ENCODE data around the gene SWAP70. TPM values are rescaled to one million over a fixed set of nuclear protein-coding genes. Genes with fewer than 3 reads are reported as not detected.
"Not testable (repeated sequence)": the region's sequence is repeated elsewhere in the genome, so short reads cannot be mapped to it uniquely, and the experiment has no call there.

Gene SWAP70
- total RNA-seq (2014; rRNA removed; shearing (Covaris generic); ENCODE audit: low replicate concordance), result 12.0 and 22.1 TPM in 2 replicates

DNA sequence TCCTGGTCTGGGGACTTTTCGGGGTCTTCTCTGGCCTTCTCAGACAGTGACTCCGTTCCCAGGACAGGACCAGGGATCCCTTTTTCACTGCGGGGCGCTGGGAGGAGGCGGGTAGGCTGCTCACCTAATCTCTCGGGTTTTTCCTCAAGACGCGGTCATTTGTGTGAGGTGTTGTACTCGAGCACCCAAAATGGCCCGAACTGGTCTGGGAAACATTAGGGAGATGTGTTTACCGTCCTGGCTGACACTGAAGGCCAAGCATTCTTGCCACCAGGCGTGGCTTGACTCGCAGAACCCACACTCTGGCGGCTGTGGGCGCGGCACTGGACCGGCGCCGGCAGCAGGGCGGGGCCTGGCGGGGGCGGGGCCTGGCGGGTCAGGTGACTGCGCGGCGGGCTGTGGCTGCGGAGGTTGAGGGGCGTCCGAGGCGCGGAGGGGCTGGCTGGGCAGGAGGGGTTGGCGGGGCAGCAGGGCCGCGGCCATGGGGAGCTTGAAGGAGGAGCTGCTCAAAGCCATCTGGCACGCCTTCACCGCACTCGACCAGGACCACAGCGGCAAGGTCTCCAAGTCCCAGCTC, at the start of gene SWAP70:
Gene SWAP70, plus strand, starts transcription at position 379 of the 577 bp plus-strand sequence. Its CDS starts 103 bp downstream, at position 482.
- DNase-seq (ENCODE audit: low read depth), result peak; percentile 57
- in situ Hi-C loops (cut with HindIII; ENCODE audit: low pct_unique_long_range_greater_than_20kb, low sequenced_read_pairs), result no loop called here

DNA sequence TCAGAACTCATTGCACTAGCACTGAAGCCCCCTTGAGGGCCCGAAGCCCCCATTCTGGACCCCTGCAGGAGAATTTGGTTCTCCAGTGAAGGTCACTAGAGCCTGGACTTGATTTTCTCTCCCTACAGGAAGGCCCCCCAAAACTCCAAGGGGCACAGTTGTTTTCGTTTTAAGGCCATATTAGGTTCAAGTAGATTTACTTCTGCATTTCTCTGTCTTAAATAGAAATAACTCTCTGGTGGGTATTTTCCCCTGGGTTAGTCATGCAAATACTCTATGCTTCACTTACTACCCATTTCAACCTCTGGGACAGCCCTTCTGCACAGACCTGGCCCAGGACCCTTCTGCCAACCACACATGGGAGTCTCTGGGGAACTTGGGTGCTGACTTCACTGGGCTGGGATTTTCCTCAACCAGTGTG, 48.8 kb upstream of the SWAP70 start:
- in situ Hi-C loops (cut with HindIII; ENCODE audit: low pct_unique_long_range_greater_than_20kb, low sequenced_read_pairs), result no loop called here
- DNase-seq (ENCODE audit: low read depth), result no peak

DNA sequence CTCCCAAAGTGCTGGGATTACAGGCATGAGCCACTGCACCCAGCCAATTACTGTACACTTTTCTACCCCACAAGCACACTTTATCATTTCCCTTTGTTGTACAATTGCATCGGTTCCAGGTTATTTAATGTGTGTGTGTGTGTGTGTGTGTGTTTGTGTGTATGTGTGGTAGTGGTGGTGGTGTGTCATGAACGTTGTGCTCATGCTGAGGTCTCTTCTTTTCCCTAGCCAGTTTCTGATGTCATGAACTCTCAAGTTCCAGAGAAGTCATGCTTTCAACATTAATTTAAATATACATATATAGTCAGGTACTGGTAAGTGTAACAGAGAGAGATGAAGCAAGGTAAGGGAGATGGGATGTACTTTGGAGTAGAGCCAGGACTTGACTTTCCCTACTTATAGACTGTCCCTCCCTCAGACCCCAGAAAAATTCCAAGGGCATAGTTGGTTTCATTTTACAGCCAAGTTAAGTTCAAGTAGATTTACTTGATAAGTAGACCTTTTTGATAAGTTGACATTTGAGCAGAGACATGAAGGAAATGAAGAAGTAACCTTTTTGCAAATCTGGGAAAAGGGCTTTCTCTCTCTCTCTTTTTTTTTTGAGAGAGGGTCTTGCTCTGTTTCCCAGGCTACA, 47.7 kb upstream of the SWAP70 start:
- no peak for DNase-seq (ENCODE audit: low read depth)
- in situ Hi-C loops (cut with HindIII; ENCODE audit: low pct_unique_long_range_greater_than_20kb, low sequenced_read_pairs), result no loop called here

DNA sequence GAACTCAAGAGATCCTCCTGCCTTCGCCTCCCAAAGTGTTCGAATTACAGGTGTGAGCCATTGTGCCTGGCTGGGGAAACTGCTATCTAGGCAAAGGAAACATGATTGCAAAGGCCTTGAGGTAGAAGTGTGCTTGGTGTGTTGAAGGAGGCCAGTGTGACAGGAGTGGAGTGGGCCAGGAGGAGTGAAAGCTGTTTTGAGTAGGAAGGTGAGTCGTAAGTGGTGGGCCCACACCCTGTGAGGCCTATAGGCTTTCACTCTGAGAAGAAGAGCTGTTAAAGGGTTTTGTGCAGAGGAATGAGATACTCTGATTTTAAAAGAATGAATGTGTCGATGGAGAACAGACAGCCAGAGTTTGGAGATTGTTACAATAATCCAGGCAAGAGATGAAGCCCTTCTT, 47.0 kb upstream of the SWAP70 start:
- DNase-seq (ENCODE audit: low read depth), result no peak
- in situ Hi-C loops (cut with HindIII; ENCODE audit: low pct_unique_long_range_greater_than_20kb, low sequenced_read_pairs), result no loop called here

DNA sequence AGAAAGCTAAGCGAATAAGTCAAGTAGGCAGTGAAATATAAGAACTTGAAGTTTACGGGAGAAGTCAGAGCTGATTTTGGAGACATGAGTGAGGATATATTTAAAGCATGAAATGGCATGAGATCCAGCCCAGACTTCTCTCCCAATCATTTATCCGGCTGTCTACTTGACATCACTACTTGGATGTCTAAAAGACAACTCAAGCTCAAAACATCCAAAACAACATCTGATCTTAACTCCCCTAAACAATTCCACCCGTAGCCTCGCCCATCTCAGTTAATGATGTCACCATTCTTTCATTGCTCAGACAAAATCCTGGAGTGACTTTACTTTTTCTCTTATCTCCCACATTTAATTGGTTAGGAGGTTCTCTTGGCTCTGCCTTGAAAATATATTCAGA, 45.9 kb upstream of the SWAP70 start:
- no peak for DNase-seq (ENCODE audit: low read depth)
- in situ Hi-C loops (cut with HindIII; ENCODE audit: low pct_unique_long_range_greater_than_20kb, low sequenced_read_pairs), result no loop called here

DNA sequence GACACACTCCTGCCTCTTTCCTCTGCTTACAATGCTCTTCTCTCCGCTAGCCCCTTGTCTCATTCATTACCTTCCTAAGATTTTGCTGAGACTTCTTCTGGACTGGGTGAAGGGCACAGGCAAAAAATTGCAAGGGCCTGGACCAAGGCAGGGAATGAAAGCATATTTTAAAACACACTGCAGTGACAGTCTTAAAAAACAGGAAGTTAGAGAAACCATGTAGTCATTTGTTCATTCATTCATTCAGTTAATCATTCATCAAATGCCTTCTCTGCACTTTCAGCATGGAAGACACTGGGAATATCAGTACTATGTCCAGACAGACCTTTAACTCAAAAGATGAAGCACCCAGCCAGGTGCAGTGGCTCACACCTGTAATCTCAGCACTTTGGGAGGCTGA, 44.9 kb upstream of the SWAP70 start:
- DNase-seq (ENCODE audit: low read depth), result no peak
- in situ Hi-C loops (cut with HindIII; ENCODE audit: low pct_unique_long_range_greater_than_20kb, low sequenced_read_pairs), result no loop called here

DNA sequence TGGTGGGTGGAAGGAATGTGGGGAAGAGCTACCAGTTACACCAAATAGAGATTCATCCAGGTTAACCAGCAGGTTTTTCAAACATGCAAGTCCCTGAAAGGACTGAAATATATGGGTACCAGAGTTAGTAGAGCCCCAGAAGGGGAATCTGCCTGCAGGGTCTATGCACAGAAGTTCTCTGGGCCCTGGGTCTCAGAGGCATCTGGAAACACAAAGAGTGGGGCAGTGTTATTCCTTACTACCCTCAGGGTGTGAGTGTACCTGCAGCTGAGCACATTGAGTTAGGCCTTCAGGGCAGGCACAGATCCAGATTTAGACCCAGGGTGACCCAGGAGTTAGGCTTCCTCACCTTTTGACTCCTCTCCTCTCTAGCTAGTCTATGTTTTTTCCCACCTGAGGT, 43.9 kb upstream of the SWAP70 start:
- in situ Hi-C loops (cut with HindIII; ENCODE audit: low pct_unique_long_range_greater_than_20kb, low sequenced_read_pairs), result no loop called here
- DNase-seq (ENCODE audit: low read depth), result no peak

DNA sequence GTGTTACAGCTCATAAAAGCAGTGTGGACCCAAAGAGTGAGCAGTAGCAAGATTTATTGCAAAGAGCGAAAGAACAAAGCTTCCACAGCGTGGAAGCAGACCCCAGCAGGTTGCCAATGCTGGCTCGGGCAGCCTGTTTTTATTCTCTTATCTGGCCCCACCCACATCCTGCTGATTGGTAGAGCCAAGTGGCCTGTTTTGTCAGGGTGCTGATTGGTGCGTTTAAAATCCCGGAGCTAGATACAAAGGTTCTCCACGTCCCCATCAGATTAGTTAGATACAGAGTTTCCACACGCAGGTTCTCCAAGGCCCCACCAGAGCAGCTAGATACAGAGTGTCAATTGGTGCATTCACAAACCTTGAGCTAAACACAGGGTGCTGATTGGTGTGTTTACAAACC, 41.5 kb upstream of the SWAP70 start:
- in situ Hi-C loops (cut with HindIII; ENCODE audit: low pct_unique_long_range_greater_than_20kb, low sequenced_read_pairs); DNase-seq (ENCODE audit: low read depth): not testable (repeated sequence)

DNA sequence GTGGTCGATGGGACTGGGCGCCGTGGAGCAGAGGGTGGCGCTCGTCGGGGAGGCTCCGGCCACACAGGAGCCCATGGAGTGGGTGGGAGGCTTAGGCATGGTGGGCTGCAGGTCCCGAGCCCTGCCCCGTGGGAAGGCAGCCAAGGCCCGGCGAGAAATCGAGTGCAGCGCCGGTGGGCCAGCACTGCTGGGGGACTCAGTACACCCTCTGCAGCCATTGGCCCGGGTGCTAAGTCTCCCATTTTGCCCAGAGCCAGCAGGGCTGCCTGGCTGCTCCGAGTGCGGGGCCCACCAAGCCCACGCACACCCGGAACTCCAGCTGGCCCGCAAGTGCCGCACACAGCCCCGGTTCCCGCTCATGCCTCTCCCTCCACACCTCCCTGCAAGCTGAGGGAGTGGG, 40.8 kb upstream of the SWAP70 start:
- DNase-seq (ENCODE audit: low read depth); in situ Hi-C loops (cut with HindIII; ENCODE audit: low pct_unique_long_range_greater_than_20kb, low sequenced_read_pairs): not testable (repeated sequence)

DNA sequence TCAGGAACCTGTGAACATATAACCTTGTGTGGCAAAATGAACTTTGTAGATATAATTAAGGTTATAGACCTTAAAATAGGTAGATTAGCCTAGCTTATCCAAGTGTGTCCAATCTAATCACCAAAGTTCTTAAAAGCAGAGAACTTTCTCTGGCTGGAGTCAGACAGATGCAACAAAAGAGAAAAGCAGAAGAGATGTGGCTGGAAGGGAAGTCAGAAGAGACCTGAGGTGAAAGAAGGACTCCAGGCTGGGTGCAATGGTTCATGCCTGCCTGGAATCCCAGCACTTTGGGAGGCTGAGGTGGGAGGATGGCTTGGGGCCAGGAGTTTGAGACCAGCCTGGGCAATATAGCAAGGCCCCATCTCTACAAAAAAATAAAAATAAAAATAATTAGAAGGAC, 39.4 kb upstream of the SWAP70 start:
- DNase-seq (ENCODE audit: low read depth), result no peak
- in situ Hi-C loops (cut with HindIII; ENCODE audit: low pct_unique_long_range_greater_than_20kb, low sequenced_read_pairs), result no loop called here

DNA sequence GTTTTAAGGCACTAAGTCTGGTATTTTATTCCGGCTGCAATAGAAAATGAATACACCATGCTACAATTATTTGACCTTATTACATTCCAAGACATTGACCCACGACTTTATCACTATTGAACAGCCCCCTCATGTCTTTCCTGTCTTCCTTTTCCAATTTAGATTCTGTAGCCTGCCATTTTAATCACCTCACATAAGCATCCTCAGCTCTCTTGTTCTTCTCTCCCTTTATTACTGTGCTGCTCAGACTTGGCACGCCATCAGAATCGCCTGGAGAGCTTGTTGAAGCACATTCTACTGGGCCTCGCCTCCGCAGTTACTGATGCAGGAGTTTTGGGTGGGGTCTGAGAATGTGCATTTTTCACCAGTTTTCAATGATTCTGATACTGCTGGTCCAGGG, 38.7 kb upstream of the SWAP70 start:
- DNase-seq (ENCODE audit: low read depth), result no peak
- in situ Hi-C loops (cut with HindIII; ENCODE audit: low pct_unique_long_range_greater_than_20kb, low sequenced_read_pairs), result no loop called here

DNA sequence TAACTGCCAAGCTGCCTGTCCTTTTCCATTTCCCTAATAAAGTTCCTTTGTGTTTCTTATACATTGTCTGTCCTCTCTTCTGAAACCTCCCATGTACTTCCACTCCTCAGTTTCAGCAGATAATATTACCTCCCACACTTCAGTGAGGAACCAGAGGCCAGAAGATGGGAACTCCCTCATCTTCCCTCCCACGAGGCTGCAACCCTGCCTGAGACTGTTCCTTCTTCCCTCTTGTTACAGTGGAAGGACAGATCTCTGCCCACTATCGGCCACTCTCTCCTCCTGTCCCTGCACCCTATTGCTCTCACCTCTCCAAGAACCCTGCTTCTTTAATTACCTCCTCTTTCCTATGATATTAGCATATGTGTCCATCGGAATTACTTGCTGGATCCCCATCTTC, 38.1 kb upstream of the SWAP70 start:
- in situ Hi-C loops (cut with HindIII; ENCODE audit: low pct_unique_long_range_greater_than_20kb, low sequenced_read_pairs), result no loop called here
- DNase-seq (ENCODE audit: low read depth), result no peak

DNA sequence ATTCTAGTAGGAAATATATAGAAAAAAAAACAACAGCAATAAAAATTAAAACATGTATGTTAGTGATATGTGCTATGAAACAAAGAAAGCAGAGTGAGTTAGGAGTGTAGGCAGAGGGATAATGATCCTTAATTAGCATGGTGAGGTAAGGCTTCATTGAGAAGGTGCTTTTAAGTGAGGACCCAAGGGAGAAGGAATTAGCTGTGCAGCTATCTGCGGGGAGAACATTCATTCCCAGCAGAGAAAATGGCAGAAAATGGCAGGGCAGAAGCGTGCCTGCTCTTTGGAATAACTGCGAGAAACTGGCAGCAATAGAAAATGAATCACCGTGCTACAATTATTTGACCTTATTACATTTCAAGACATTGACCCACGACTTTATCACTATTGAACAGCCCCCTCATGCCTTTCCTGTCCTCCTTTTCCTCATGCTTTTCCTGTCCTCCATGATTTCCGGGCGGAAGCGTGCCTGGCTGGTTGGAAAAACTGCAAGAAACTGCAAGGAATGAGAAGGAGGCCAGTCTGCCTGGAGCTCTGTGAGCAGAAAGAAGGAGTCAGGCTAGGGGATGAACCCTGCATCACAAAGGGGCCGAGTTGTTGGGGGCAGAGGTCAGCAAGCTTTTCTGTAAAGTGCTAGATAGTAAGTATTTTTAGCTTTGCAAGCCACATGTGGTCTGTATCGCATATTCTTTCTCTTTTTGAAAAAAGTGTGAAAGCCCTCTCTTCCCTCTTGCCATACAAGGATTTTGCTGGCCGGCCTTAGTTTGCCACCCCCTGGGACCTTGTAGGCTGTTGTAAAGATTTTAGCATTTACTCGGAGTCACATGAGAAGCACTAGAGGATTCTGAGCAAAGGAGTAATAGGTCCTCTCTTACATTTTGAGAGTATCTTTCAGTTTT, 37.1 kb upstream of the SWAP70 start:
- DNase-seq (ENCODE audit: low read depth), result no peak
- in situ Hi-C loops (cut with HindIII; ENCODE audit: low pct_unique_long_range_greater_than_20kb, low sequenced_read_pairs), result no loop called here

DNA sequence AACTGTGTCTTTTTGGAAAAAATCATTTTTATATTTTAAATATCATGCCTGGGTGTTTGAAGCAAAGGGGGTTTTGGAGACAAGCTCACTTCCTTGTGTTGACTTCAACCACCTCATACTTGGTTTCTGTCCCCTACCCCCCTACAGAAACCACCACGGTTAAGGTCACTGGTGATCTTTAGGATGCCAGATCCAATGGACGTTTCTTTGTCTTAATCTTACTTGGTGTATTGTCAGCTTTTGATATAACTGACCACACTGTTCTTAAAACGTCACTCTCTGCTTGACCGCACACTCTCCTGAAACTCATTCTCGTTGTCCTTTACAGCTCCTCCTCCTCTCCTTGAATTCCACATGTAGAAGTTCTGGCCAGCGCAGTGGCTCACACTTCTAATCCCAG, 34.8 kb upstream of the SWAP70 start:
- in situ Hi-C loops (cut with HindIII; ENCODE audit: low pct_unique_long_range_greater_than_20kb, low sequenced_read_pairs), result no loop called here
- DNase-seq (ENCODE audit: low read depth), result no peak

DNA sequence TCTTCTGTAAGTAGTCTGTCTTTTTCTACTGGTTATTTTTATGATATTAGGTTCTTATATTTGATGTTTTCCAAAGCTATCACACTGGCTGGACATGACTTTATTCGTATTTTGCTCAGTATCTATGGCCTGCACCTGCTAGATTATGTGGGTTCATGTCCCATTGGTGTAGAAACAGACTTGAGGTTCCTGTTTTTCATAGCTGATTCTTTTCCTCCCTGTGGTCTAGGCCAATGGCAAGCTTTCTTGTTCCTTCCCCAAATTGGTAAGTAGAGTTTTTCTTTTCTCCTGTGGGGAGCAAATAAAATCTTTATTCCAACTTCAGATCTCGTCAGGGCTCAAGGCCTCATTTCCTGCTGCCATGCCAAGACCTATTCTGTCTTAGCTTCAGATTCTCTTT, 30.2 kb upstream of the SWAP70 start:
- in situ Hi-C loops (cut with HindIII; ENCODE audit: low pct_unique_long_range_greater_than_20kb, low sequenced_read_pairs), result no loop called here
- DNase-seq (ENCODE audit: low read depth), result no peak

DNA sequence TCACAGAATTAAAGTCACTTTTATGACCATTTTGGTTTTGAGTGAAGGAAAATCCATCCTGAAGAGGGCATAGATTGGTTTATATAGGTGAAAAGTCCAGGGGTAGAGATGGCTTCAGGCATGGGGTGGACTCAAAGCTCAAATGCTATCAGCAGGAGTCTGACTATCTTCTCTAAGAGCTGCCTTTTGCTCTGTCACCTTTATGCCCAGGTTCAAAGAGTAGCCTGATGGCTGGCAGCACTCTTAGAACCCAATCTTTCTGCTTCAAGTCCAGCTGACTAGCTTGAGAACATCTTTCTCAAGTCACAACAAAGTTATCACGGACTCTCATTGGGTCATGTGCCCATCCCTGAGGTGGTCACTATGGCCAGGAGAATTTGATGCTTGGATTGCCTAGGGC, 27.2 kb upstream of the SWAP70 start:
- no peak for DNase-seq (ENCODE audit: low read depth)
- in situ Hi-C loops (cut with HindIII; ENCODE audit: low pct_unique_long_range_greater_than_20kb, low sequenced_read_pairs), result no loop called here

DNA sequence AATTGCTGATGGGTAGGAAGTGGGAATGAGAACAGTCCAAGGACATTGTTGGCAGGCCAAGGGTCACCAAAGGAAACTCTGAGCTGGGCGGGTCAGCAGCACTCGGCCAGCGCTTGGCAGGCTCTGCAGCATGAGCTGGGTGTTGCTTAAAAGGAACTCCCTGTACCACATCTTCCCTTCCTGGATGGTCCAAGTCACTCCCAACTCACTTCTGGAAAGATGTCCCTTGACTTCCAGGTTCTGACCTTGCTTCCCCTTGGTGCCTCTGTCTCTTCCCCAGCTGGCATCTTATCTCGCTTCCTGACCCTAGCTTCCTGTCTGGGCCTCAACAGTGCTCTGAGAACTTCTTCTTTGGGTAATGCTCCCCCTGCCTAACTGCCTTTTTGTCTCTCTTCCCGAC, 24.8 kb upstream of the SWAP70 start:
- in situ Hi-C loops (cut with HindIII; ENCODE audit: low pct_unique_long_range_greater_than_20kb, low sequenced_read_pairs), result no loop called here

DNA sequence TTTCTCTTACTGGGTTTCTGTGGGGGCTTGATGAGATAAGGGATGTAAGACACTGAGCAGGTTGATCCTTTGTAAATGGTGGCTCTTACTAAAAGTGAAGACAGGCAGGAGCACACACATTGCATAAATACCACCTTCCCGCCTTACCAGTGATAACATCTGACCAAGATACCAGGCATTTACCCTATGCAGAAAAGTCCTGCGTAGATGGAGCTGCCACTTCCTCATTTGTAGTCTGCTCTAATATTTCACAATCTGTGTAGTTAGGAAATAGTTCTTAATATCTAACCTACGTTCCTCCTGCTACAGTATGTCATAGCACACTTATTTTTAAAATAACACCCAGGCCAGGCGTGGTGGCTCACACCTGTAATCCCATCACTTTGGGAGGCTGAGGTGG, 23.9 kb upstream of the SWAP70 start:
- DNase-seq (ENCODE audit: low read depth), result no peak
- in situ Hi-C loops (cut with HindIII; ENCODE audit: low pct_unique_long_range_greater_than_20kb, low sequenced_read_pairs), result no loop called here

More for the DNA sequence above, 24.8 kb upstream of the SWAP70 start:
- no peak for DNase-seq (ENCODE audit: low read depth)

DNA sequence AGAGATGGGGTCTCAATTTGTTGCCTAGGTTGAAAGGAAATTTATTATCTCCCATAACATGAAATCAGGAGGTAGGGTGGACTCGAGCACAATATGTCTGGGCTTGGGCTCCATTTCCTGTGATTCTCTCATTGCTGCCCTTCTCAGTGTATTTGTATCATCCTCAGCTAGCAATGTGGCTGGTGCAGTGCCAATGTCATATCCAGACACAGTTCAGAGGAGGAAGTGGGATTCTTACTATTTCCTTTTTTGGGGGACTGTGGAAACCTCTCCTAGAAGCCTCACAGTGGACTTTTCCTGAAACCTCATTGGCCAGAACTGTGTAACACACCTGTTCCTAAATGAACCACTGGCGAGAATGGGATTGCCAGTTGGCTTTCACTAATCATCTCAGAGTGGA, 21.0 kb upstream of the SWAP70 start:
- in situ Hi-C loops (cut with HindIII; ENCODE audit: low pct_unique_long_range_greater_than_20kb, low sequenced_read_pairs), result no loop called here
- no peak for DNase-seq (ENCODE audit: low read depth)

Data from Caki2 (cell line).